Osteoblast (primary cell): Measurements from ENCODE around the gene SELPLG. TPM values are rescaled to one million over a fixed set of nuclear protein-coding genes. Genes with fewer than 3 reads are reported as not detected.
"Not testable (repeated sequence)": the region's sequence is repeated elsewhere in the genome, so short reads cannot be mapped to it uniquely, and the experiment has no call there.

Experiments used
- DNase-seq: peaks from one replicate; pipeline ENCODE4 v3.0.0; 2011; ENCODE audit warnings: low spot score, mixed read lengths; ENCODE audit not compliant: insufficient read length; ENCODE audit errors: missing footprints
- H2AFZ ChIP-seq: 2 replicates; pipeline ENCODE4 v1.6.0; 2011; ENCODE audit warnings: mild to moderate bottlenecking, low read length
- H3K27ac ChIP-seq: 2 replicates; pipeline ENCODE4 v1.5.1; 2011; ENCODE audit warnings: mild to moderate bottlenecking, low read depth, low read length, moderate library complexity
- H3K27me3 ChIP-seq: 2 replicates; pipeline ENCODE4 v1.6.0; 2012; ENCODE audit warnings: mild to moderate bottlenecking, control low read depth, inconsistent platforms, low read length, moderate library complexity; ENCODE audit not compliant: insufficient read depth
- H3K36me3 ChIP-seq: 2 replicates; pipeline ENCODE4 v1.5.1; 2011; ENCODE audit warnings: mild to moderate bottlenecking, low read length, control low read depth, moderate library complexity; ENCODE audit not compliant: insufficient read depth
- H3K4me1 ChIP-seq: 2 replicates; pipeline ENCODE4 v1.5.1; 2011; ENCODE audit warnings: mild to moderate bottlenecking, low read length, control low read depth, moderate library complexity; ENCODE audit not compliant: insufficient read depth
- H3K4me2 ChIP-seq: 2 replicates; pipeline ENCODE4 v1.6.0; 2011; ENCODE audit warnings: mild to moderate bottlenecking, low read length; ENCODE audit not compliant: insufficient read depth
- H3K4me3 ChIP-seq: fragments of 200-600 bp; sonication (generic); 3 replicates; pipeline ENCODE4 v1.5.1; 2012; ENCODE audit warnings: mild to moderate bottlenecking, low read length, inconsistent platforms; ENCODE audit not compliant: insufficient read depth
- H3K79me2 ChIP-seq: 2 replicates; pipeline ENCODE4 v1.6.0; 2012; ENCODE audit warnings: mild to moderate bottlenecking, low read length, control low read depth, inconsistent platforms; ENCODE audit not compliant: insufficient read depth
- H3K9me3 ChIP-seq: 2 replicates; pipeline ENCODE4 v1.5.1; 2011; ENCODE audit warnings: low read depth, low read length, control low read depth
- H4K20me1 ChIP-seq: 2 replicates; pipeline ENCODE4 v1.6.0; 2012; ENCODE audit warnings: mild to moderate bottlenecking, low read length, control low read depth; ENCODE audit not compliant: insufficient read depth
- total RNA-seq: library from RNA; depleted of rRNA; stranded (reverse); fragments of >200 nt; gene quantifications from 2 replicates; pipeline ENCODE4 v1.2.3, GENCODE V29; 2012
- TF ChIP-seq, protein P1 (sequence below): IDR thresholded peaks from 2 replicates; pipeline ENCODE4 v1.5.1; 2011; ENCODE audit warnings: mild to moderate bottlenecking, low read depth, low read length, moderate library complexity; ENCODE audit errors: extremely low read depth

SELPLG gene
- total RNA-seq, 1 donor: 1.1 TPM

DNA sequence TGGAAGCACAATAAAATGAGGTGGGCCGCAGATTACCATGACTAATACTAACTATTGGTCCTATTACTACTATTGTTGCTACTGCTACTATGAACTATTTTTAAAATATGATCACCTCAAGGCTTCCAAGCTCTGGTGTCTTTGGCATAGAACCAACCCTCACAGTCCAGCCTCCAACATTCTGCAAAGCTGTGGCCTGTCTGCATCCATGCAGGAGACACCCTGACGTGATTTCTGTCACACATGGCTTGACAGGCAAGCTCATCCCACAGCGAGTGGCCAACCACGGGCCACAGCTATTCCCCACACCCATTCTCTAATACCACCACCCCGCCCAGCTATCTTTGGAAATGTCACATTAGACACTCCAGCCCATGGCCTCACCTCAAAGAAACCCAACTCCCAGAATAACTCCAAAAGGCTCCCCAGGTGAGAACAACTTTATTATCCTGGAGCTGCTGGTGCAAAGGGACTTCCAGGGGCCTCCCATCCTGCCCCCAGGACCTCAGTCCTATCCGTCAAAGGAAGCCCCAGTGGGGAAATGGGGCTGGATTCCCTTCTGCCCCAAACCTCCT lies 56.9 kb downstream of the SELPLG start:
- Histone ChIP-seq H2AFZ (no peak overlapping the region), H4K20me1 (no peaks in the 10 kb centered on the region), H3K79me2 (no peaks in the 10 kb centered on the region), H3K27me3 (no peaks in the 10 kb centered on the region), H3K4me3 (no peak overlapping the region), H3K27ac (peak overlapping the region; percentile 29), H3K36me3 (no peaks in the 10 kb centered on the region), H3K4me2 (no peak overlapping the region), H3K9me3 (no peaks in the 10 kb centered on the region), H3K4me1 (peaks cover 11% of the 10 kb centered on the region)
- DNase-seq: peak; percentile 62
- TF ChIP-seq, protein P1, sequence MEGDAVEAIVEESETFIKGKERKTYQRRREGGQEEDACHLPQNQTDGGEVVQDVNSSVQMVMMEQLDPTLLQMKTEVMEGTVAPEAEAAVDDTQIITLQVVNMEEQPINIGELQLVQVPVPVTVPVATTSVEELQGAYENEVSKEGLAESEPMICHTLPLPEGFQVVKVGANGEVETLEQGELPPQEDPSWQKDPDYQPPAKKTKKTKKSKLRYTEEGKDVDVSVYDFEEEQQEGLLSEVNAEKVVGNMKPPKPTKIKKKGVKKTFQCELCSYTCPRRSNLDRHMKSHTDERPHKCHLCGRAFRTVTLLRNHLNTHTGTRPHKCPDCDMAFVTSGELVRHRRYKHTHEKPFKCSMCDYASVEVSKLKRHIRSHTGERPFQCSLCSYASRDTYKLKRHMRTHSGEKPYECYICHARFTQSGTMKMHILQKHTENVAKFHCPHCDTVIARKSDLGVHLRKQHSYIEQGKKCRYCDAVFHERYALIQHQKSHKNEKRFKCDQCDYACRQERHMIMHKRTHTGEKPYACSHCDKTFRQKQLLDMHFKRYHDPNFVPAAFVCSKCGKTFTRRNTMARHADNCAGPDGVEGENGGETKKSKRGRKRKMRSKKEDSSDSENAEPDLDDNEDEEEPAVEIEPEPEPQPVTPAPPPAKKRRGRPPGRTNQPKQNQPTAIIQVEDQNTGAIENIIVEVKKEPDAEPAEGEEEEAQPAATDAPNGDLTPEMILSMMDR: no peak

DNA sequence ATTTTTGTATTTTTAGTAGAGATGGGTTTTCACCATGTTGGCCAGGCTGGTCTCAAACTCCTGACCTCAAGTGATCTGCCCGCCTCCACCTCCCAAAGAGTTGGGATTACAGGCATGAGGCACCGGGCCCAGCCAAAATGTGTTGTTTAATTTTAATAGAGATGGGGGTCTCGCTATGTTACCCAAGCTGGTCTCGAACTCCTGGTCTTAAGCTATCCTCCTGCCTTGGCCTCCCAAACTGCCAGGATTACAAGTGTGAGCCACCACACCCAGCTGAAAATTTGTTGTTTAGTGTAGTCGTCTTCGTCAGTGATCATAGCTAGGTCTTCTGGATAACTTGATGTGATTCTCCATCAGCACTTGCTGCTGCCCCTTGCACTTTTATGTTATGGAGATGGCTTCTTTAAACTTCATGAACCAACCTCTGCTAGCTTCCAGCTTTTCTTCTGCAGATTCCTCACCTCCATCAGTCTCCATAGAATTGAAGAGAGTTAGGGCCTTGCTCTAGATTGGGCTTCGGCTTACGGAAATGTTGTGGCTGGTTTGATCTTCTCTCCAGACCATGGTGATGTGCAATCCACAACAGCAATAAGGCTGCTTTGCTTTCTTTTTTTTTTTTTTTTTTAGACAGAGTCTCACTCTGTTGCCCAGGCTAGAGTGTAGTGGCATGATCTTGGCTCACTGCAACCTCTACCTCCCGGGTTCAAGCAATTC lies 58.3 kb downstream of the SELPLG start:
- H3K36me3 ChIP-seq: no peaks in the 10 kb centered on the region
- no peak overlapping the region for H2AFZ ChIP-seq
- H3K4me3 ChIP-seq: no peak overlapping the region
- H3K9me3 ChIP-seq: no peaks in the 10 kb centered on the region
- H3K27me3 ChIP-seq: no peaks in the 10 kb centered on the region
- H4K20me1 ChIP-seq: no peaks in the 10 kb centered on the region
- no peak overlapping the region for H3K4me2 ChIP-seq
- peaks cover 11% of the 10 kb centered on the region for H3K4me1 ChIP-seq
- DNase-seq: no peak
- no peak overlapping the region for H3K27ac ChIP-seq
- TF ChIP-seq, protein P1: no peak
- H3K79me2 ChIP-seq: no peaks in the 10 kb centered on the region

DNA sequence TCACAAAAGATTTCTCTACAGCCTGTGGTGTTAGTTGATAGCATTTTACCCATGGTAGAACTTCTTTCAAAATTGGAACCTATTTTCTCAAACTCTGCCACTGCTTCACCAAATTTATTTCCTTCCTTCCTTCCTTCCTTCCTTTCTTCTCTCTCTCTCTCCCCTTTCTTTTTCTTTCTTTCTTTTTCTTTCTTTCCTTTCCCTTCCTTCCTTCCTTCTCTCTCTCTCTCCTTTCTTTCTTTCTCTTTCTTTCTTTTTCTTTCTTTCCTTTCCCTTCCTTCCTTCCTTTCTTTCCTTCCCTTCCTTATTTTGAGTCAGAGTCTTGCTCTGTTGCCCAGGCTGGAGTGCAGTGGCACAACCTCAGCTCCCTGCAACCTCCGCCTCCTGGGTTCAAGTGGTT lies 59.4 kb downstream of the SELPLG start:
- H3K27me3 ChIP-seq, H3K79me2 ChIP-seq, H3K36me3 ChIP-seq, H4K20me1 ChIP-seq, H3K4me2 ChIP-seq, H3K9me3 ChIP-seq, H3K27ac ChIP-seq, DNase-seq, H2AFZ ChIP-seq, H3K4me3 ChIP-seq: not testable (repeated sequence)
- H3K4me1 ChIP-seq: peaks cover 11% of the 10 kb centered on the region

DNA sequence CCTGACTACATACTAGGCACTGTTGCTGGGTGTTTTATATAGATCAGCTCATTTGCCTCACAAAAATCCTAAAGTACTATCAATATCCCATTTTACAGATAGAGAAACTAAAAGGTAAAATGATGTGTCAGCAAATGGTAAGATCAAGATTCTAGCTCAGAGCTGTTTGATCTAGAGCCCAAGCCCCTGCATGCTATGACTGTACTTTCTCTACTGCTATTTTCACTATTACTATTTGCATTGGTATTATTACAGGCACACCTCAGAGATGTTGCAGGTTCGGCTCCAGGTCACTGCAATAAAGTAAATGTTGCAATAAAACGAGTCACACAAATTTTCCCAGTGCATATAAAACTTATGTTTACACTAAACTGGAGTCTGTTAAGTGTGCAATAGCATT lies 60.4 kb downstream of the SELPLG start:
- peaks cover 7% of the 10 kb centered on the region for H3K36me3 ChIP-seq
- DNase-seq: no peak

More for the DNA sequence above, 60.4 kb downstream of the SELPLG start:
- H3K9me3 ChIP-seq: no peaks in the 10 kb centered on the region
- no peaks in the 10 kb centered on the region for H3K27me3 ChIP-seq
- no peak overlapping the region for H3K4me2 ChIP-seq
- H3K79me2 ChIP-seq: no peaks in the 10 kb centered on the region
- H4K20me1 ChIP-seq: no peaks in the 10 kb centered on the region
- H3K4me3 ChIP-seq: no peak overlapping the region
- no peak overlapping the region for H3K27ac ChIP-seq
- TF ChIP-seq, protein P1: no peak
- no peak overlapping the region for H2AFZ ChIP-seq
- peaks cover 11% of the 10 kb centered on the region for H3K4me1 ChIP-seq
